H9 (cell line): ENCODE measurements around the gene TTF2. TPM values are rescaled to one million over a fixed set of nuclear protein-coding genes. Genes with fewer than 3 reads are reported as not detected.

Experiments used
- DNase-seq: peaks from one replicate; pipeline ENCODE4 v3.0.0-alpha.2; 2017
- H2AFZ ChIP-seq: one replicate; pipeline ENCODE4 v1.6.1; 2013; ENCODE audit warnings: mild to moderate bottlenecking, low read length, control low read depth, moderate library complexity
- H2AK5ac ChIP-seq: 2 replicates; pipeline ENCODE4 v1.6.1; 2013; ENCODE audit warnings: low read length, control low read depth, mixed read lengths; ENCODE audit not compliant: insufficient read length
- H2BK120ac ChIP-seq: one replicate; pipeline ENCODE4 v1.6.1; 2013; ENCODE audit warnings: low read depth, mild to moderate bottlenecking, low read length, control low read depth, inconsistent platforms; ENCODE audit not compliant: poor library complexity, severe bottlenecking
- H2BK12ac ChIP-seq: 2 replicates; pipeline ENCODE4 v1.6.1; 2013; ENCODE audit warnings: low read length, control low read depth, mixed read lengths, low read depth; ENCODE audit not compliant: insufficient read length
- H2BK15ac ChIP-seq: 2 replicates; pipeline ENCODE4 v1.6.1; 2013; ENCODE audit warnings: low read depth, low read length, control low read depth
- H2BK20ac ChIP-seq: one replicate; pipeline ENCODE4 v1.6.1; 2013; ENCODE audit warnings: low read depth, mild to moderate bottlenecking, low read length, control low read depth, inconsistent platforms; ENCODE audit not compliant: poor library complexity, severe bottlenecking
- H2BK5ac ChIP-seq: 2 replicates; pipeline ENCODE4 v1.6.1; 2013; ENCODE audit warnings: low read length, control low read depth, mixed read lengths; ENCODE audit not compliant: insufficient read length
- H3K14ac ChIP-seq: 2 replicates; pipeline ENCODE4 v1.6.1; 2013; ENCODE audit warnings: low read length, control low read depth; ENCODE audit not compliant: insufficient read depth
- H3K18ac ChIP-seq: 2 replicates; pipeline ENCODE4 v1.6.1; 2013; ENCODE audit warnings: low read depth, mild to moderate bottlenecking, mixed read lengths, low read length, control low read depth; ENCODE audit not compliant: insufficient read length
- H3K23ac ChIP-seq: 2 replicates; pipeline ENCODE4 v1.6.1; 2013; ENCODE audit warnings: low read length, control low read depth, mixed read lengths, low read depth; ENCODE audit not compliant: insufficient read length
- H3K23me2 ChIP-seq: 2 replicates; pipeline ENCODE4 v1.6.1; 2013; ENCODE audit warnings: low read depth, mild to moderate bottlenecking, mixed read lengths, low read length, control low read depth; ENCODE audit not compliant: insufficient read length, poor library complexity, severe bottlenecking
- H3K27ac ChIP-seq: 2 replicates; pipeline ENCODE4 v1.5.1; 2013; ENCODE audit warnings: low read length, control low read depth, mixed read lengths, low read depth; ENCODE audit not compliant: insufficient read length
- H3K27me3 ChIP-seq: 2 replicates; pipeline ENCODE4 v1.6.1; 2013; ENCODE audit warnings: low read length, control low read depth, inconsistent platforms; ENCODE audit not compliant: insufficient read depth
- H3K4ac ChIP-seq: 2 replicates; pipeline ENCODE4 v1.6.1; 2013; ENCODE audit warnings: low read depth, mild to moderate bottlenecking, control low read depth, inconsistent platforms, low read length, moderate library complexity
- H3K4me1 ChIP-seq: 2 replicates; pipeline ENCODE4 v1.6.1; 2013; ENCODE audit warnings: low read length, control low read depth, inconsistent platforms; ENCODE audit not compliant: insufficient read depth
- H3K4me2 ChIP-seq: 2 replicates; pipeline ENCODE4 v1.6.1; 2013; ENCODE audit warnings: low read length, control low read depth, mixed read lengths; ENCODE audit not compliant: insufficient read length, insufficient read depth
- H3K56ac ChIP-seq: 2 replicates; pipeline ENCODE4 v1.6.1; 2013; ENCODE audit warnings: low read depth, mild to moderate bottlenecking, mixed read lengths, low read length, control low read depth; ENCODE audit not compliant: insufficient read length
- H3K79me1 ChIP-seq: 2 replicates; pipeline ENCODE4 v1.6.1; 2013; ENCODE audit warnings: low read depth, mild to moderate bottlenecking, moderate library complexity, low read length, control low read depth, inconsistent platforms; ENCODE audit not compliant: insufficient read depth, poor library complexity, severe bottlenecking
- H3K79me2 ChIP-seq: 2 replicates; pipeline ENCODE4 v1.6.1; 2013; ENCODE audit warnings: low read length, control low read depth, inconsistent platforms; ENCODE audit not compliant: insufficient read depth
- H3K9ac ChIP-seq: 2 replicates; pipeline ENCODE4 v1.6.1; 2013; ENCODE audit warnings: low read length, control low read depth, mixed read lengths; ENCODE audit not compliant: insufficient read length; ENCODE audit errors: extremely low read depth
- H3K9me3 ChIP-seq: one replicate; pipeline ENCODE4 v1.6.1; 2013; ENCODE audit warnings: low read depth, low read length, inconsistent platforms; ENCODE audit not compliant: control insufficient read depth
- H3T11ph ChIP-seq: one replicate; pipeline ENCODE4 v1.6.1; 2013; ENCODE audit warnings: mild to moderate bottlenecking, low read length, control low read depth, inconsistent platforms
- H4K20me1 ChIP-seq: one replicate; pipeline ENCODE4 v1.6.1; 2013; ENCODE audit not compliant: control insufficient read depth, insufficient read length, insufficient read depth
- H4K5ac ChIP-seq: 2 replicates; pipeline ENCODE4 v1.6.1; 2013; ENCODE audit warnings: low read depth, mild to moderate bottlenecking, mixed read lengths, low read length, control low read depth; ENCODE audit not compliant: insufficient read length
- H4K8ac ChIP-seq: replicated peaks from 2 replicates; pipeline ENCODE4 v1.6.1; 2013; ENCODE audit warnings: low read length, control low read depth, mixed read lengths, low read depth; ENCODE audit not compliant: insufficient read length
- H4K91ac ChIP-seq: 2 replicates; pipeline ENCODE4 v1.6.1; 2013; ENCODE audit warnings: low read depth, mild to moderate bottlenecking, moderate library complexity, mixed read lengths, low read length, control low read depth; ENCODE audit not compliant: insufficient read length
- H3K27ac Mint-ChIP-seq, 3 experiments: 2 replicates in 2 of 3; 3 replicates in 1 of 3; pipeline ENCODE4 v1.8.0; 2020 to 2021; ENCODE audit warnings: mixed read lengths in 3 of 3, mild to moderate bottlenecking in 1 of 3, moderate library complexity in 1 of 3
- H3K27me3 Mint-ChIP-seq: 2 replicates; pipeline ENCODE4 v1.8.0; 2021; ENCODE audit warnings: low read depth, mild to moderate bottlenecking, moderate library complexity, mixed read lengths
- H3K36me3 Mint-ChIP-seq, 3 experiments: 2 replicates in 2 of 3; 3 replicates in 1 of 3; pipeline ENCODE4 v1.8.0; 2020 to 2021; ENCODE audit warnings: low read depth in 3 of 3, mixed read lengths in 3 of 3; ENCODE audit not compliant: insufficient read depth in 1 of 3
- H3K4me1 Mint-ChIP-seq, 2 experiments: 2 replicates each; pipeline ENCODE4 v1.8.0; 2020; ENCODE audit warnings: mixed read lengths in 2 of 2
- H3K4me3 Mint-ChIP-seq, 2 experiments: 2 replicates in 1 of 2; 3 replicates in 1 of 2; pipeline ENCODE4 v1.8.0; 2020 to 2021; ENCODE audit warnings: mild to moderate bottlenecking in 2 of 2, mixed read lengths in 2 of 2, moderate library complexity in 1 of 2
- H3K9me3 Mint-ChIP-seq, 2 experiments: 2 replicates in 1 of 2; 3 replicates in 1 of 2; pipeline ENCODE4 v1.8.0; 2020; ENCODE audit warnings: mild to moderate bottlenecking in 2 of 2, mixed read lengths in 2 of 2, moderate library complexity in 1 of 2
- CTCF ChIP-seq: fragments of 200-600 bp; sonication (generic); conservative IDR thresholded peaks from 3 replicates; pipeline ENCODE4 v1.8.0; 2021; ENCODE audit warnings: antibody characterized with exemption, mild to moderate bottlenecking
- WGBS: extraction: QIAGEN DNeasy Blood & Tissue Kit; methylation state at CpG from one replicate; pipeline ENCODE4 v1.1.7; 2013; ENCODE audit warnings: missing lambda C conversion rate, low lambda C conversion rate, mixed read lengths; ENCODE audit not compliant: insufficient read length; ENCODE audit errors: extremely low coverage; 5-methylcytosine and 5-hydroxymethylcytosine counted together
- total RNA-seq: library from RNA; stranded (reverse); gene quantifications from 2 replicates; pipeline ENCODE4 v1.2.1, GENCODE V29; 2021

TTF2 gene
- total RNA-seq, 1 experiment from 2014 or later = 86.4 TPM

DNA sequence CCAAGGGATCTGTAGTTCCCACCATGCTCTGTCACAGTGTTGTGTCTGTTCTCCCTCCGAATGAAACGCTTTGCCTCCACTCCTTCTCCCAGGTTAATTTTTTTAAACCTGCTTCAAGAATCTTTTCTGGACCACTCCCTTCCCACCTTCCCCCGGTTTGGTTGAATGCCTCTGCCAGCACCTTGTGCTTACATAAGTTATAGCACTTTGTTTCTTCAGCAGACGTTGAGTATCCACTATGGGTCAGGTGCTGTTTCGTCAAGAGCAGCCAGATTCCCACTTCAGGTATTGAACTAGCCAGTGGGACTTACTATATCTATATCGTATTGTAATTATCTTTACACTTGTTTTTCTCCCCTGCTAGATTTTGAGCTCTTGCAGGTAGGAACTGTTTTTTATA, 27.6 kb downstream of the TTF2 start:
- no peak overlapping the region for H3K23ac ChIP-seq

More for the DNA sequence above, 27.6 kb downstream of the TTF2 start:
- Mint-ChIP-seq H3K4me1 (peaks cover 13 to 17% of the 10 kb centered on the region in 2 experiments), H3K27ac (peak overlapping the region in 1 of 3 experiments; percentile 71; a peak in 2 of 7 replicates), H3K27me3 (no peaks in the 10 kb centered on the region), H3K36me3 (peaks cover 23 to 84% (median 68%) of the 10 kb centered on the region in 3 experiments; a peak in 6 of 7 replicates), H3K4me3 (no peak overlapping the region), H3K9me3 (no peaks in the 10 kb centered on the region)
- H4K8ac ChIP-seq = no peak overlapping the region
- no peak overlapping the region for H3K14ac ChIP-seq
- H4K5ac ChIP-seq = no peak overlapping the region
- H3T11ph ChIP-seq = no peak overlapping the region
- peaks cover 1% of the 10 kb centered on the region; the same call in 1 of the 2 replicates for H3K4me1 ChIP-seq
- TF ChIP-seq CTCF = no peak
- H3K27me3 ChIP-seq = no peaks in the 10 kb centered on the region
- no CpG with 5 or more reads among the region's 6 CpGs for WGBS
- no peak overlapping the region for H4K91ac ChIP-seq
- H3K56ac ChIP-seq = no peak overlapping the region
- H2AFZ ChIP-seq = no peak overlapping the region
- no peaks in the 10 kb centered on the region for H3K79me2 ChIP-seq
- H3K4ac ChIP-seq = no peak overlapping the region
- no peak overlapping the region for H3K9ac ChIP-seq
- H2BK15ac ChIP-seq = no peak overlapping the region
- no peaks in the 10 kb centered on the region for H3K79me1 ChIP-seq
- H4K20me1 ChIP-seq = no peaks in the 10 kb centered on the region
- H3K27ac ChIP-seq = no peak overlapping the region
- H2BK5ac ChIP-seq = no peak overlapping the region
- DNase-seq = no peak
- H2AK5ac ChIP-seq = no peak overlapping the region
- H3K23me2 ChIP-seq = no peaks in the 10 kb centered on the region
- H2BK12ac ChIP-seq = no peak overlapping the region
- H2BK20ac ChIP-seq = no peak overlapping the region
- H3K4me2 ChIP-seq = no peak overlapping the region
- no peaks in the 10 kb centered on the region for H3K9me3 ChIP-seq
- no peak overlapping the region for H2BK120ac ChIP-seq
- H3K18ac ChIP-seq = no peak overlapping the region
